ENCODE data around the gene APOL3.

- TF ChIP-seq, protein P1, sequence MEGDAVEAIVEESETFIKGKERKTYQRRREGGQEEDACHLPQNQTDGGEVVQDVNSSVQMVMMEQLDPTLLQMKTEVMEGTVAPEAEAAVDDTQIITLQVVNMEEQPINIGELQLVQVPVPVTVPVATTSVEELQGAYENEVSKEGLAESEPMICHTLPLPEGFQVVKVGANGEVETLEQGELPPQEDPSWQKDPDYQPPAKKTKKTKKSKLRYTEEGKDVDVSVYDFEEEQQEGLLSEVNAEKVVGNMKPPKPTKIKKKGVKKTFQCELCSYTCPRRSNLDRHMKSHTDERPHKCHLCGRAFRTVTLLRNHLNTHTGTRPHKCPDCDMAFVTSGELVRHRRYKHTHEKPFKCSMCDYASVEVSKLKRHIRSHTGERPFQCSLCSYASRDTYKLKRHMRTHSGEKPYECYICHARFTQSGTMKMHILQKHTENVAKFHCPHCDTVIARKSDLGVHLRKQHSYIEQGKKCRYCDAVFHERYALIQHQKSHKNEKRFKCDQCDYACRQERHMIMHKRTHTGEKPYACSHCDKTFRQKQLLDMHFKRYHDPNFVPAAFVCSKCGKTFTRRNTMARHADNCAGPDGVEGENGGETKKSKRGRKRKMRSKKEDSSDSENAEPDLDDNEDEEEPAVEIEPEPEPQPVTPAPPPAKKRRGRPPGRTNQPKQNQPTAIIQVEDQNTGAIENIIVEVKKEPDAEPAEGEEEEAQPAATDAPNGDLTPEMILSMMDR (conservative IDR thresholded peaks at IDR 0.05; ENCODE audit: low read depth, low read length), result no peak
- no peak for TF ChIP-seq EZH2 (IDR thresholded peaks at IDR 0.05; ENCODE audit: borderline replicate concordance, low read depth, low read length, poor library complexity, severe bottlenecking)
Observed at GRCh38 chr22:36141481-36141880, 19.1 kb downstream of the APOL3 start.
